Suprapubic skin (tissue), 4 donors: Measurements from ENCODE around the gene DIAPH1. TPM values are rescaled to one million over a fixed set of nuclear protein-coding genes. Genes with fewer than 3 reads are reported as not detected.

Experiments
- DNase-seq, 2 donors: peaks; one replicate each; pipeline ENCODE4 v3.0.0-alpha.2; 2019; ENCODE audit warnings: low spot score in 2 of 2
- H3K27ac ChIP-seq: fragments of 200-600 bp; sonication (generic); one replicate; pipeline ENCODE4 v1.5.1; 2019
- H3K27me3 ChIP-seq: fragments of 200-600 bp; sonication (generic); one replicate; pipeline ENCODE4 v1.5.1; 2019
- H3K36me3 ChIP-seq: fragments of 200-600 bp; sonication (generic); one replicate; pipeline ENCODE4 v1.5.1; 2019
- H3K4me1 ChIP-seq: fragments of 200-600 bp; sonication (generic); one replicate; pipeline ENCODE4 v1.5.1; 2019
- H3K4me3 ChIP-seq: fragments of 200-600 bp; sonication (generic); one replicate; pipeline ENCODE4 v1.5.1; 2019; ENCODE audit warnings: mild to moderate bottlenecking
- H3K9me3 ChIP-seq: fragments of 200-600 bp; sonication (generic); one replicate; pipeline ENCODE4 v1.5.1; 2019
- EP300 ChIP-seq: sonication (generic); formaldehyde crosslinking; IDR thresholded peaks from one replicate; pipeline ENCODE4 v1.6.1; 2017; ENCODE audit warnings: antibody characterized with exemption
- POLR2A ChIP-seq, 2 donors: fragments of 450-650 bp; IDR thresholded peaks; one replicate each; pipeline ENCODE4 v1.6.1; 2017; ENCODE audit warnings: antibody characterized with exemption in 2 of 2, mild to moderate bottlenecking in 2 of 2, moderate library complexity in 2 of 2
- POLR2AphosphoS5 ChIP-seq, 3 donors: sonication (generic); formaldehyde crosslinking; IDR thresholded peaks; one replicate each; pipeline ENCODE4 v1.6.1; 2017; ENCODE audit warnings: antibody characterized with exemption in 3 of 3
- WGBS: methylation state at CpG from one replicate; pipeline ENCODE4 v1.1.5; 2018; 5-methylcytosine and 5-hydroxymethylcytosine counted together
- total RNA-seq, 4 donors: library from RNA; depleted of rRNA; stranded (reverse); fragments of >200 nt; gene quantifications; one replicate each; pipeline ENCODE4 v1.1.0, GENCODE V29; 2016
- TF ChIP-seq, protein P1 (sequence below), 2 donors: fragments of 200-600 bp in 1 of 2; fragments of 450-650 bp in 1 of 2; sonication (generic) in 1 of 2; IDR thresholded peaks; one replicate each; pipeline ENCODE4 v1.5.1; 2016 to 2019; ENCODE audit warnings: antibody characterized with exemption in 2 of 2, mild to moderate bottlenecking in 1 of 2, moderate library complexity in 1 of 2

Gene DIAPH1
- total RNA-seq, 4 donors from 2014 or later = 83.0 to 115 (median 95.1) TPM

DNA sequence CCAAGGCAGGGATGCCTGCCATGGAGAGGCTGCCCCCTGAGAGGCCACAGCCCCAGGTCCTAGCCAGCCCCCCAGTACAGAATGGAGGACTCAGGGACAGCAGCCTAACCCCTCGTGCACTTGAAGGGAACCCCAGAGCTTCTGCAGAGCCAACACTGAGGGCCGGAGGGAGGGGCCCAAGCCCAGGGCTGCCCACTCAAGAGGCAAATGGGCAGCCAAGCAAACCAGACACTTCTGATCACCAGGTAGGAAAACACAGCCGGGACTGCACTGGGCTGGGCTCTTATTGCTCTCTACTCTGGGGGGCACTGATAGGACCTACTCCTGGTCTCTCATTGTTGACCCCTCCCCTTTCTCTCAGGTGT, 21.2 kb upstream of the DIAPH1 start:
- no peak for DNase-seq

DNA sequence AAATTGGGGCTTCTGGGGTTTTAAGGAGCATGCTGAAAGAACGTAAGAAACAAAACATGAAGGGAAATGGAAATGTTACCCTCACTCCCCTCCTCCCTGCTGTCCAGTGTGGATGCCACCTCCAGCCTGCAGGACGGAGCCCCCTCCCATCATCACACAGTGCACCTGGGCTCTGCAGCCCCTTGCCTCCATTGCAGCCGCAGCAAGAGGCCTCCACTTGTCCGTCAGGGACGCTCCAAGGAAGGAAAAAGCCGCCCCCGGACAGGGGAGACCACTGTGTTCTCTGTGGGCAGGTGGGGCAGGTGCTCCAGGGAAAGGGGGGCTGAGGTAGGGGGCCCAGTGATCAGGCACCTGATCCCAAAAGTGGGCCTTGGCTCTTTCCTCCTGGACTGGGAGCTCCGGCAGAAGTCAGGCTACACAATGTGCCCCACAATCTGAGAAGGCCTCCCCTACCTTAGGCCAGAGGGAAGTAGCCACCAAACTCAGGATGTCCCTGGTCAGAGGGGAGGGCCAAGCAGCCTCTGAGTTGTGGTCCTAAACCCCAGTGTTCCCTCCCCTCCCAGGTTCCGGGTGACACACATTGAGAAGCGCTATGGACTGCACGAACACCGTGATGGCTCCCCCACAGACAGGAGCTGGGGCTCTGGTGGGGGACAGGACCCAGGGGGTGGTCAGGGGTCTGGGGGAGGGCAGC, 20.7 kb upstream of the DIAPH1 start:
- Histone ChIP-seq H3K36me3 (peaks cover 16% of the 10 kb centered on the region), H3K4me1 (peaks cover 32% of the 10 kb centered on the region), H3K27ac (no peak overlapping the region), H3K9me3 (no peaks in the 10 kb centered on the region), H3K4me3 (no peak overlapping the region), H3K27me3 (no peaks in the 10 kb centered on the region)
- no peak for DNase-seq
- TF ChIP-seq EP300 = no peak
- TF ChIP-seq POLR2A (IDR thresholded peaks at IDR 0.05) = no peak
- no peak for TF ChIP-seq POLR2AphosphoS5 (IDR thresholded peaks at IDR 0.05)
- TF ChIP-seq, protein P1, sequence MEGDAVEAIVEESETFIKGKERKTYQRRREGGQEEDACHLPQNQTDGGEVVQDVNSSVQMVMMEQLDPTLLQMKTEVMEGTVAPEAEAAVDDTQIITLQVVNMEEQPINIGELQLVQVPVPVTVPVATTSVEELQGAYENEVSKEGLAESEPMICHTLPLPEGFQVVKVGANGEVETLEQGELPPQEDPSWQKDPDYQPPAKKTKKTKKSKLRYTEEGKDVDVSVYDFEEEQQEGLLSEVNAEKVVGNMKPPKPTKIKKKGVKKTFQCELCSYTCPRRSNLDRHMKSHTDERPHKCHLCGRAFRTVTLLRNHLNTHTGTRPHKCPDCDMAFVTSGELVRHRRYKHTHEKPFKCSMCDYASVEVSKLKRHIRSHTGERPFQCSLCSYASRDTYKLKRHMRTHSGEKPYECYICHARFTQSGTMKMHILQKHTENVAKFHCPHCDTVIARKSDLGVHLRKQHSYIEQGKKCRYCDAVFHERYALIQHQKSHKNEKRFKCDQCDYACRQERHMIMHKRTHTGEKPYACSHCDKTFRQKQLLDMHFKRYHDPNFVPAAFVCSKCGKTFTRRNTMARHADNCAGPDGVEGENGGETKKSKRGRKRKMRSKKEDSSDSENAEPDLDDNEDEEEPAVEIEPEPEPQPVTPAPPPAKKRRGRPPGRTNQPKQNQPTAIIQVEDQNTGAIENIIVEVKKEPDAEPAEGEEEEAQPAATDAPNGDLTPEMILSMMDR (IDR thresholded peaks at IDR 0.05) = no peak
- WGBS = 86% methylated on average over 5 of the region's 12 CpGs

More for the DNA sequence above, 21.2 kb upstream of the DIAPH1 start:
- no peak for TF ChIP-seq EP300
- no peak for TF ChIP-seq POLR2AphosphoS5 (IDR thresholded peaks at IDR 0.05)
- TF ChIP-seq, protein P1 (IDR thresholded peaks at IDR 0.05) = no peak
- TF ChIP-seq POLR2A (IDR thresholded peaks at IDR 0.05) = no peak
- Histone ChIP-seq H3K27me3 (no peaks in the 10 kb centered on the region), H3K4me3 (no peak overlapping the region), H3K27ac (no peak overlapping the region), H3K36me3 (peaks cover 21% of the 10 kb centered on the region), H3K9me3 (no peaks in the 10 kb centered on the region), H3K4me1 (peaks cover 26% of the 10 kb centered on the region)
- 100% methylated on average over 1 of the region's 3 CpGs for WGBS

DNA sequence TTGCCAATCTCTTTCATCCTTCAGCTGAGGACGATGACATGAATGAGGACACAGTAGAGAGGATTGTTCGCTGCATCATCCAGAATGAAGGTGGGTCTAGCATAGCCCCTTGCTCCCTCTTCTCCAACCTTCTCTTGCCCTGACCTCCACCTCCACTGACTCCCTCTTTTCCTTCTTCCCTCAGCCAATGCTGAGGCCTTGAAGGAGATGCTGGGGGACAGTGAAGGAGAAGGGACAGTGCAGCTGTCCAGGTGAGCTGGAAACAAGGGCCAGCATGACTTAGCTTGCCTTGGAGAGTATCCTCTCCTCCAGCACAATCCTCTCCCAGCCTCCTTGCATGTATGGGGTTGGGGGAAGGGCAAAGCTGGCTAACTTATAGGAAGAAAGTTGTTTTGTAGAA, 20.0 kb upstream of the DIAPH1 start:
- DNase-seq = no peak
- TF ChIP-seq POLR2AphosphoS5 (IDR thresholded peaks at IDR 0.05) (no peak), EP300 (no peak), POLR2A (IDR thresholded peaks at IDR 0.05) (no peak)
- TF ChIP-seq, protein P1 (IDR thresholded peaks at IDR 0.05) = no peak
- Histone ChIP-seq H3K9me3 (no peaks in the 10 kb centered on the region), H3K27me3 (no peaks in the 10 kb centered on the region), H3K36me3 (peaks cover 10% of the 10 kb centered on the region), H3K27ac (no peak overlapping the region), H3K4me3 (no peak overlapping the region), H3K4me1 (peaks cover 38% of the 10 kb centered on the region)
- WGBS = 95% methylated on average over 2 of the region's 2 CpGs

DNA sequence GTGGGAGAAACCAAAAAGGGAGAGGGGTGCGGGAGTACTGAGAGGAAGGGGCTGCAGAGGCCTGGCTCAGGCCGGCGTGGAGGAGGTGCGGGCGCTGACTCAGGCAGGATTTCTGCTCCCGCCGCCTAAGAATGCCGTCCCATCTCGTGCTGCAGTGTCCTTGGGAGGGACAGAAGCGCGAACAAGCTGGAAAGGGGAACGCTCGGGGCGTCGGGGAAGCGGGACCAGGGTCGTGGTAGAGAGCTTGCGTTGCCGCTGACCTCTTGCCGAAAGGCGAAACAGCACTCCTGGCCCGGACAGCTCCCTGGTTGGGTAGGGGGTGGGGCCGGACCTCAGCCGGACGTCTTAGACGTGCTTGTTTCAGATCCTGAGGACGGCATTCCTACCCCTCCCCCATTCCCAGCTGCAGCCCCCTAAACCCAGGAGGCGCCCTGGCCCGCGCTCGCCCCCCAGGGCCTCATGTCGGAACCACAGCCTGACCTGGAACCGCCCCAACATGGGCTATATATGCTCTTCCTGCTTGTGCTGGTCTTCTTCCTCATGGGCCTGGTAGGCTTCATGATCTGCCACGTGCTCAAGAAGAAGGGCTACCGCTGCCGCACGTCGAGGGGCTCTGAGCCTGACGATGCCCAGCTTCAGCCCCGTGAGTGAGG, 19.1 kb upstream of the DIAPH1 start:
- Histone ChIP-seq H3K36me3 (peaks cover 10% of the 10 kb centered on the region), H3K27me3 (no peaks in the 10 kb centered on the region), H3K9me3 (no peaks in the 10 kb centered on the region), H3K4me1 (peaks cover 38% of the 10 kb centered on the region), H3K4me3 (peak overlapping the region; percentile 89), H3K27ac (no peak overlapping the region)
- WGBS = 19% methylated on average over 14 of the region's 40 CpGs
- TF ChIP-seq, protein P1 (IDR thresholded peaks at IDR 0.05) = peak in 1 of 2 donors; percentile 43
- TF ChIP-seq POLR2A (IDR thresholded peaks at IDR 0.05) (no peak), EP300 (no peak), POLR2AphosphoS5 (IDR thresholded peaks at IDR 0.05) (no peak)
- DNase-seq = peak in 1 of 2 donors; percentile 83

DNA sequence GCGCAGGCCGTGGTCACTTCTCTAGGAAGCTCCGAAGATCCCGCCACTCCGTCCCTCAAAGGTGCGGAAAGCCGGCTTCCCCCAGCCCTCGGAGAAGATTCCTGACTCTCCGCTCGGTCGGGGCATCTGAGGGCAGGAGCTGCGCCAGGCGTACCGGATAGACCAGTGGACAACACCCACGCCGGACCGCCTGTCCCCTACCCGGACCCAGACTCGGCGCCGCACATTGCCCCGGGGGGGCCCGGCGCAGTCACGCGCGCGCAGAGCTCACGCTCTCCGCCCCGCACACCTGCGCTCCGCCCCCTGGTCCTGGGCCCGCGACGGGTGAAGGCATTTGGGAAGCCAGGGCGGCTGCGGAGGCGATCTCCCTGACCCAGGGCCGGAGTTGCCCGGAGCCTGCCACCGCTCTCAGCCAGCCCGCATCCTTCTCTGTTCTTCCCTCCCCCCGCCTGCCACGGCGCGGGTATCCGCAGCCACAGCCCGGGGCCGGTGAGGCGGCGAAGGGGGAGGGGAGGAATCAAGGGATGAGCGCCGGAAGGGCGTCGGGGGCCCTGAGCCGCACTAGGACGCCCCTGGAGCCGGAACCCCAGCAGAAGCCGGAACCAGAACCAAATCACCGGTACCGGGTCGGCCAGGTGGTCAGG, 18.4 kb upstream of the DIAPH1 start:
- Histone ChIP-seq H3K4me1 (peaks cover 43% of the 10 kb centered on the region), H3K27ac (peak overlapping the region; percentile 68), H3K9me3 (no peaks in the 10 kb centered on the region), H3K4me3 (peak overlapping the region; percentile 89), H3K36me3 (peaks cover 12% of the 10 kb centered on the region), H3K27me3 (no peaks in the 10 kb centered on the region)
- no peak for TF ChIP-seq EP300
- no peak for TF ChIP-seq POLR2A (IDR thresholded peaks at IDR 0.05)
- TF ChIP-seq, protein P1 (IDR thresholded peaks at IDR 0.05) = no peak
- TF ChIP-seq POLR2AphosphoS5 (IDR thresholded peaks at IDR 0.05) = no peak
- 1% methylated on average over 27 of the region's 63 CpGs for WGBS
- no peak for DNase-seq
